NB4 (cell line): Measurements from ENCODE around the gene SAMM50.
"Not testable (repeated sequence)": the region's sequence is repeated elsewhere in the genome, so short reads cannot be mapped to it uniquely, and the experiment has no call there.

ENCODE experiments used
- POLR2A ChIP-seq: IDR thresholded peaks from 2 replicates; pipeline ENCODE4 v1.6.1; 2011; ENCODE audit warnings: mild to moderate bottlenecking; ENCODE audit not compliant: insufficient read length; ENCODE audit errors: extremely low read depth
- TF ChIP-seq, protein P1 (sequence below): IDR thresholded peaks from one replicate; pipeline ENCODE4 v1.5.1; 2012; ENCODE audit warnings: low read depth, low read length

DNA sequence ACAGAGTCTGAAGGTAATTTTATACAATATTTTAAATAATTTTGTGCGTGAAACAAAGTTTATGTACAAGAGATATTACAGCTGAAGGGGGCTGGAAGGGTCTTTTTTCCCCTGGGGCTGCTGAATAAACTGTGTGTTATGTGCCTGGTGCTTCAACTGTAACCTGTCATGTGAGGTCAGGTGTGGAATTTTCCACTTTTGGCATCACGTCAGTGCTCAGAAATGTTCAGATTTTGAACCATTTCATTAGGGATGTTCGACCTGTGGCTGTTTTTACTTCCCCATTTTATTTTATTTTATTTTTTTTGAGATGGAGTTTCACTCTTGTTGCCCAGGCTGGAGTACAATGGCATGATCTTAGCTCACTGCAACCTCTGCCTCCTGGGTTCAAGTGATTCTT is 61.3 kb downstream of the SAMM50 start:
- TF ChIP-seq, protein P1, sequence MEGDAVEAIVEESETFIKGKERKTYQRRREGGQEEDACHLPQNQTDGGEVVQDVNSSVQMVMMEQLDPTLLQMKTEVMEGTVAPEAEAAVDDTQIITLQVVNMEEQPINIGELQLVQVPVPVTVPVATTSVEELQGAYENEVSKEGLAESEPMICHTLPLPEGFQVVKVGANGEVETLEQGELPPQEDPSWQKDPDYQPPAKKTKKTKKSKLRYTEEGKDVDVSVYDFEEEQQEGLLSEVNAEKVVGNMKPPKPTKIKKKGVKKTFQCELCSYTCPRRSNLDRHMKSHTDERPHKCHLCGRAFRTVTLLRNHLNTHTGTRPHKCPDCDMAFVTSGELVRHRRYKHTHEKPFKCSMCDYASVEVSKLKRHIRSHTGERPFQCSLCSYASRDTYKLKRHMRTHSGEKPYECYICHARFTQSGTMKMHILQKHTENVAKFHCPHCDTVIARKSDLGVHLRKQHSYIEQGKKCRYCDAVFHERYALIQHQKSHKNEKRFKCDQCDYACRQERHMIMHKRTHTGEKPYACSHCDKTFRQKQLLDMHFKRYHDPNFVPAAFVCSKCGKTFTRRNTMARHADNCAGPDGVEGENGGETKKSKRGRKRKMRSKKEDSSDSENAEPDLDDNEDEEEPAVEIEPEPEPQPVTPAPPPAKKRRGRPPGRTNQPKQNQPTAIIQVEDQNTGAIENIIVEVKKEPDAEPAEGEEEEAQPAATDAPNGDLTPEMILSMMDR, result not testable (repeated sequence)
- TF ChIP-seq POLR2A, result not testable (repeated sequence)
